ENCODE data around the gene CHST15. TPM values are rescaled to one million over a fixed set of nuclear protein-coding genes. Genes with fewer than 3 reads are reported as not detected.

The CHST15 gene
- total RNA-seq, 2 experiments from 2014 or later = not detected

DNA sequence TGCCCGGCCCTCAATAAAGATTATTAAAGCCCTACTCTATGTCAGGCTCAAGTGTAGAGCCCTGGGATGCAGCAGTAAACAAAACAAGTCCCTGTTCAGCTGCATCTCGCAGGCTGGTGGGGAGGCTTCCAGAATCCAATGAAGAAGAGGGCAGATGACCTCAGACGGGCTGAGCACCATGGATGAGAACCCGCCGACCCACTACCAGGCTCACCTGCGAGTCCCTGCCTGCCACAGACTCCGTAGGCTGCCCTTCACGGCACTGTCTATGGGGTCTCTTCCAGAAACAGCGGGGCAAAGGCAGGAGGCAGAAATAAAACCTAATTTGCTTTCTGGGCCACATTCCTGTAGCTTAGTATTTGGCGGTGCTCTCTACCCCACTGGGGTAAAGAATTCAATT, 22.7 kb downstream of the CHST15 start:
- no peak overlapping the region for H3K4me3 Mint-ChIP-seq
- no peaks in the 10 kb centered on the region for H3K36me3 Mint-ChIP-seq (ENCODE audit: low read depth)
- H3K9me3 Mint-ChIP-seq = no peaks in the 10 kb centered on the region
- no peak for DNase-seq
- no peak overlapping the region for H3K27ac Mint-ChIP-seq
- ChIA-PET POLR2A (no interaction called here), CTCF (no interaction called here)
- peaks cover 32% of the 10 kb centered on the region for H3K4me1 Mint-ChIP-seq
- H3K27me3 Mint-ChIP-seq = peaks cover 5% of the 10 kb centered on the region

DNA sequence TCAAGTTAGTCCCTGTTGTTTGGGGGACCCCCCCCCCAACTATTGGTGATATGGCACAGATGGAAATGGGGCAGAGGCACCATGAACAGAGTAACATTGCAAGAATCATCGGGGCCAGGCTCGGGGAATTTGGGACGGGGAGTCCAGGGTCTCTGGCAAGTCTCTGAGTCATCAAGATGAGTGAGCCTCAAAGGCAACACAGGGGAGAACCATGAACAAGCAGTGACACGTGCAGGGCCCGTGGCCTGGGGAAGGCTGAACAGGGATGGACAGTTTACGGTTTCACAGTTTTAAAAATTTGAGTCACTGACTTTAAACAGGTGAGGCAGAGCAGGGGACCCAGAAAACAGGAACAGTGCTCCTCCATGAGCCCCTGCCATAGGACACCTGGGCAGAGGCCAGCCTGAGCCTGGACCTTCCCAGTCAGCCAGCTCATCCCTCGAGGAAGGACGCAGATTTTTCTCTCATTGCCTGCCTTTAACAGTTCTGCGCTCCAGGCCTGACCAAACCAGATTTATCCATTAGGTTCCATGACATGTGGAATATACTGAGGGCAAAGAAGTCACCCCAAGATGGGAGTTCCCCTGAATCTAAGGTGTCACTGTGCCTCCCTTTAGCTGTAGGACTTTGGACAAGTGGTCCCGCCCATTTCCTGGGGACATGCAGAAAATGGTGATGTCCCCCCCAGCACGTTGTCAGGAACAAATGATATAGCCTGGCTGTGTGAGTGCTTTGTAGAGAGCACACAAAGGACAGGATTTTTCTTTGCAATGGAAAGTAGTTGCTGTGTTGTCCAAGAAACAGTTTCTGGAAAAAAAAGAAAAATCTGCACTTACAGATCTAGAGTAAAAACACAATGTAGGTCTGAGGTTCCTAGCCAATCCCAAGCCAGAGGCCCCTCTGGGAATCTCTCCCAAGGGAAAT, 23.8 kb downstream of the CHST15 start:
- Mint-ChIP-seq H3K4me1 (peaks cover 35% of the 10 kb centered on the region), H3K27ac (no peak overlapping the region), H3K36me3 (ENCODE audit: low read depth) (no peaks in the 10 kb centered on the region), H3K9me3 (no peaks in the 10 kb centered on the region), H3K4me3 (no peak overlapping the region), H3K27me3 (peaks cover 5% of the 10 kb centered on the region)
- no peak for DNase-seq
- ChIA-PET POLR2A (no interaction called here), CTCF (interaction anchor here (0.7 to 1.2 kb wide), 2 partner anchors 11 to 319 kb away, joined by 3 read pairs; no protein-coding TSS in a partner anchor)

DNA sequence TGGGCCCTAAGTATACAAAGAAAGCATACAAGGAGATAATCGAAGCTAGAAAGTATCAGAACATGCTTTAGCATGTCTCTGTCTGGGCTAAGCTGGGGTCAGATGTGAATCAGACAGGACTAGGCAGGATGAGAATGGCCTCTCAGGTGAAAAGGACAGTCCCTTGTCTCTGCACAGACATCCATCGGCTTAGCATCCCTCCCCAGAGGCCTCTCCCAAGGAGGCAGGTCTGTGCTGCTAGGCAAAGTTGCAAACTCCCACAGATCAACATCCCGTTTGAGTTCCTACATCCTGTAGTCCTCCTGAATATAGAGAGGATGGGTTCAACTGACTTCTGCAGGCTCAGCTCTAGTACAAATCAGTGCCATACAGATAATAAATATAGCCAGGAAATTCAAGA, 24.5 kb downstream of the CHST15 start:
- Mint-ChIP-seq H3K27ac (no peak overlapping the region), H3K4me3 (no peak overlapping the region)

DNA sequence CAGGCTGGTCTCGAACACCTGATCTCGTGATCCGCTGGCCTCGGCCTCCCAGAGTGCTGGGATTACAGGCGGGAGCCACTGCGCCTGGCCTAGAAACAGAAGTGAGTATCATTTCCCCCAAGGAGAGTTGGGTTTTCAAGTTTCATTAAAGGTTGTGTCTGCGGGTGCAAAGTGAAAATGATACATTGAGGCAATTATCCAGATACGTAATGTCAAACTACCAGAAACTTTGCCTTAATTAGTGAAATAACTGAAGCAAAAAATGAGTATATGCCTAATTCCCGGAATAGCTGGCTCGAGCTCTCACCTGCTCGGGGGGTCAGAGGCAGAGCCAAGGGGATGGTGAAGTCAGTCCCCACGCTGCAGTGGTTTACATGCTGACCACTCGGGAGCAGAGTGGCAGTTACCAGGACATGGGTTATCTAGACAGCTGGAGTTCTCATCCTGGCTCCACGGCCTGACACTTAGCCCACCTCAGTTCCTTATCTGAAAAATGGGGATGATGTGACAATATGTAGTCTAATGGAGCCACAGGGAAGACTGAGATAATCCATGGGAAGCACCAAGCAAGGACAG, 25.5 kb downstream of the CHST15 start:
- CTCF ChIA-PET = no interaction called here
- POLR2A ChIA-PET = no interaction called here
- H3K9me3 Mint-ChIP-seq = no peaks in the 10 kb centered on the region
- no peak overlapping the region for H3K4me3 Mint-ChIP-seq
- no peak for DNase-seq
- no peak overlapping the region for H3K27ac Mint-ChIP-seq
- peaks cover 38% of the 10 kb centered on the region for H3K4me1 Mint-ChIP-seq
- H3K36me3 Mint-ChIP-seq (ENCODE audit: low read depth) = no peaks in the 10 kb centered on the region
- H3K27me3 Mint-ChIP-seq = peaks cover 3% of the 10 kb centered on the region

More for the DNA sequence above, 24.5 kb downstream of the CHST15 start:
- H3K4me1 Mint-ChIP-seq = peaks cover 34% of the 10 kb centered on the region
- CTCF ChIA-PET = interaction anchor here (1.2 kb wide), 1 partner anchor 12 kb away, joined by 3 read pairs; no protein-coding TSS in a partner anchor
- no peak for DNase-seq
- H3K27me3 Mint-ChIP-seq = peaks cover 5% of the 10 kb centered on the region
- no peaks in the 10 kb centered on the region for H3K9me3 Mint-ChIP-seq
- POLR2A ChIA-PET = no interaction called here
- H3K36me3 Mint-ChIP-seq (ENCODE audit: low read depth) = no peaks in the 10 kb centered on the region

DNA sequence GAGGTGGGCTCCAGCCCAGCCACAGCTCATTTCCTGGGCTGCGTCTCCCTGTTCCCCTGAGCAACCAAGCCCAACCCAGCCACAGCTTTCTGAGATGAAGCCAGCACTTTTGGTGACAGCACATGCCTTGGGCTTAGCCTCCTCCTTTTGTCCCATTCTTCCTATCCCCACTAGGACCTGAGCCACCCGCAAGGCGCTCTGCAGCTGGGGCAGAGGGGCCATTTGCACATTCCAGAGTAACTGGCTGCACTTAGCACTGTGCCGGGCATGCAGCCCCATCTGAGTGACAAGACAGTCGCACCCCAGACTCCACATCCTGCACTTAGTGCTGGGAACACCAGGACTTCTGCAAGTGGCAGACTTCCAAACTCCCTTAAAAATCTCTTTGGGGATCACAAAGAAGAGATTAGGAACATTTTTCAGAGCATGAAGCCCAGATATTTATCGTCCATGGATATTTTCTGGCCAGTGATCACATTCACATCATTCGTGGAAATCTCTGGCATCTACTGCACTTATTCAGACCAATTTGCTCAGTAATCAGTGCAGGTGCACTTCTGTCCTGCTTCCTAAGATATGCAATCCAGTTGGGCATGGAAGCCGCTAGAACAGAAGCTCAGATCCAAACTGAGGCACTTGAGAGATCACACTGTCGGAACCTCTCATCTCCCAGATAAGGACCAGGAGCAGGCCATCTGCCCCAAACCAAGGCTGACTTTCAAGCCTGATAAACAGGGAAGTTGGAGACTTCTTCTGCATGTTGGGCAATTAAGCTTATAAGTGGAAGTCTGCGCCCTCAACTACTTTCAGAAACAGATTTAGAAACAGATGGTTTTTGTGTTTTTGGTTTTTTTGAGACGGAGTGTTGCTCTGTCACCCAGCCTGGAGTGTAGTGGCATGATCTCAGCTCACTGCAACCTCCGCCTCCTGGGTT, 26.4 kb downstream of the CHST15 start:
- Mint-ChIP-seq H3K36me3 (ENCODE audit: low read depth) (no peaks in the 10 kb centered on the region), H3K9me3 (no peaks in the 10 kb centered on the region), H3K27ac (no peak overlapping the region), H3K4me1 (peaks cover 36% of the 10 kb centered on the region), H3K4me3 (no peak overlapping the region), H3K27me3 (peaks cover 2% of the 10 kb centered on the region)
- DNase-seq = no peak
- CTCF ChIA-PET = interaction anchor here (1.9 kb wide), 1 partner anchor 17 kb away, joined by 7 read pairs; no protein-coding TSS in a partner anchor
- POLR2A ChIA-PET = no interaction called here

DNA sequence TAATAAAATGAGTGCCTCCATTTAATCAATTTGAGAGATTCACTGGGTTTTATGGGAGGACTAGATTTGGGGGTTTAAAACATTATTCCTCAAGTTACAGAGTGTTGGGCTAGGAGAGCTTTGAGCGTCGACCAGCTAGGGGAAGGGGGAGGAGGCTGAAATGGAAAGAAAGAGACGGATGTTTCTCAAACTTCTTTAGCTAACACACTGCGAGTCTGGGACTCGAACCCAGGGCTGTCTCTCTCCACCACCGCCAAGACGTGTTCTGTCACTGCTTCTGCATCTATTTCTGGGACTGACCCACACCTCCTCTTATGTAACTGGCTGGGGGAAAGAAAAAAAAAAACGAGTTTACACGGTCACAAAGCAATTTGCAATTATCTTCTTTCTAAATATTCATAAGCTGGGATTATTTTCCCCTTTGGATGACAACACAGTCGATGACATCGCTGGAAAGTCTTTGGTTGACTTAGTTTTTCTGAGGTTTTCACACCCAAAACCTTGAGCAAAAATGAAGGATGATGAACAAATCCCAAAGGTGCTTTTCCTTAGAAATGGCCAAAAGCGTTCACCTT, 27.2 kb downstream of the CHST15 start:
- H3K4me3 Mint-ChIP-seq = no peak overlapping the region
- no peaks in the 10 kb centered on the region for H3K27me3 Mint-ChIP-seq
- no peaks in the 10 kb centered on the region for H3K9me3 Mint-ChIP-seq
- CTCF ChIA-PET = interaction anchor here (0.8 to 1.9 kb wide), 3 partner anchors 17 to 323 kb away, joined by 3 to 7 read pairs (median 6); no protein-coding TSS in a partner anchor
- H3K36me3 Mint-ChIP-seq (ENCODE audit: low read depth) = no peaks in the 10 kb centered on the region
- POLR2A ChIA-PET = no interaction called here
- peaks cover 33% of the 10 kb centered on the region for H3K4me1 Mint-ChIP-seq
- H3K27ac Mint-ChIP-seq = no peak overlapping the region
- no peak for DNase-seq

DNA sequence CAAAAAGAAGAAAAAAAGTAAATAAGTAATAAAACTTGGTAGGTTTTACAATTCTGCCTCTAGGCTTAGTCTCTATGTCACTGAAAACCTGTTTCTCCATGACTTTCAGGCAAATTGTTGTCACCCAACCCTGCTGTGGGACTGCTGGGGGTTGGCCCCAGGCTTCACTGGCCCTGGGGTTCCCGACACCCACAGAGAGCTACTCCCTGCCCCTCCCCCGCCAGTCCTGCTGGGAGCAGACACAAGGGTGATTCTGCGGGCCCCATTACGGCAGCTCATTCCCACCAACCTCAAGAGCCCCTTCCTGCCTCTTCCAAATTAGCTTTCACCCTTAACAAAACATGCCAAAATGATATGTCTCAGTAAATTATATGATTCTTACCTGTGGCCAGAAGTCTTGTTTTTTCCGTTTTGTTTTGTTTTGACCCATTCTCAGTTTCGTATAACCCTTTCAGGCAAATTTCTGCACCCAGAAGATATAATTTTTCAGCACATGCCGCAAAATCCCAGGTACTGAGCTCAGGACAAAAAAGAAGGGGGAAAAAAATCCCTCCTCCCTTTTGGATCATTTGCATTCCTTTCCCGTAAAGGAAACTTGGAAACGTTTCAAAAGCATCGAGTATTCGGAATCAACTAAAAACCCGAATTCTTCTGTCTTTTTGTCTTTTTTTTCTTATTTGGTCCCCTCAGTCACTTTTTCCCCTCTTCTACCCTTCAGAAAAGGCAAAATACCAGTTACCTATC, 27.8 kb downstream of the CHST15 start:
- no peaks in the 10 kb centered on the region for H3K9me3 Mint-ChIP-seq
- peaks cover 33% of the 10 kb centered on the region for H3K4me1 Mint-ChIP-seq
- no peak overlapping the region for H3K27ac Mint-ChIP-seq
- ChIA-PET POLR2A (no interaction called here), CTCF (interaction anchor here (0.8 to 1.9 kb wide), 3 partner anchors 18 to 324 kb away, joined by 3 to 7 read pairs (median 6); no protein-coding TSS in a partner anchor)
- no peaks in the 10 kb centered on the region for H3K36me3 Mint-ChIP-seq (ENCODE audit: low read depth)
- no peak for DNase-seq
- H3K27me3 Mint-ChIP-seq = no peaks in the 10 kb centered on the region
- H3K4me3 Mint-ChIP-seq = no peak overlapping the region

DNA sequence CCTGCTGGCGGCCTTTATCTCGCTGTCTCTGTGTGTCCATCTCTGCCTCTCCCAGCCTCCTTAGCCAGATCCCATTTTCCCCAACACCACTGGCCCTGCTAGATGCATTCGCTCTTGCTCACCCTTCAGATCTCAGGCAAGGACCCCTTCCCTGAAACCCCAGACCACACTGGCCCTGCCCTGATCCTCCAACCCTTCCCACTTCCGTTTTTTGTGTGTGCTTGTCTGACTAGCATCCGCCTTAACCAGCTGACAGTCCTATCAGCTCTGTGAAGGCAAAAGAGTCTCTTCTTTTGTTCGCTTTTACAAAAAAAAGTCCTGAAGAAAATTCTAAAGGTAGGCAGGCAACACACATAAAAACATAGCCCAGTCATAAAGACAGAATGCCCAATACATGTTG, 28.7 kb downstream of the CHST15 start:
- DNase-seq = peak; percentile 8
- H3K4me3 Mint-ChIP-seq = peak overlapping the region; percentile 17
- H3K27me3 Mint-ChIP-seq = no peaks in the 10 kb centered on the region
- peaks cover 33% of the 10 kb centered on the region for H3K4me1 Mint-ChIP-seq
- H3K27ac Mint-ChIP-seq = peak overlapping the region; percentile 80
- H3K36me3 Mint-ChIP-seq (ENCODE audit: low read depth) = no peaks in the 10 kb centered on the region
- ChIA-PET POLR2A (no interaction called here), CTCF (interaction anchor here (0.6 to 1.6 kb wide), 2 partner anchors 23 to 325 kb away, joined by 3 to 6 read pairs; no protein-coding TSS in a partner anchor)
- H3K9me3 Mint-ChIP-seq = no peaks in the 10 kb centered on the region

DNA sequence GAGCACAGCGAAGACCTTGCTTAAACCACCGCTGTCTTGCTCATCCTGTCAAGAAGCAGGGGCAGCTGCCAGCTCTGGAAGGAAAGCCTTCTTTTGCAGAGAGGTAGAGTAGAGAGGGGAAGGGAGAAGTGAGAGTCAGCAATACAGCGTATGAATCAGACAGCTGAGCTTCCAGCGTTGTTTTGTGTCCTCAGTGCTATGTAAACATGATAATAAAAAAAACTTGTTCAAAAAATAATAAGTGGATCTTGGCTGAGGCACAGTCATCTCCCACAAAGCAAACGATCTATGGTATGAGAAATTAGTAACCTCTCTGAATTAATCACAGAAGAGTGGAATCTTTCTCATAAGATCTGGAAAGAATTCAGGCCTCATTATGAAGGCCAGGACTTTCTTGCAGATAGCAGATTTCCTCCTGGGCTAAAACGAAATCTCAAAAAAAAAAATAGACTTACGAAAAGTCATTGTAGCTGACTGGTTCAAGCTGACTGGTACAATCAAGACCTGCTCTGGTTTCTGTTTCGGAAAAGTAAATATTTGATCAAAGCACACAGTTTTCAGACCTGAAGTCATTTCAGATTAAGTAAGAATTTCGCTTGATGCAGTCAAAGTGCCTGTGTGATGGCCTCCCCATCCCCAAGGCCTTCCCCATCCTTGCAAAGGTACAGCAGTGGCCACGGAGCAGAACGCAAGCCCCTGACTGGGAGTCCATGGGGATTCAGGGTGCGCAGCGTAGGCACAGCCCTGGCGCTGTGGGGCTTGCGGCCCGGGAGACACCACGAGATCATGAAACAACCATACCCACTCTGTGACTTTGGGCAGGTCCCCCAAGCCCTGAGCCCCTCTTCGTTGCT, 29.4 kb downstream of the CHST15 start:
- Mint-ChIP-seq H3K36me3 (ENCODE audit: low read depth) (no peaks in the 10 kb centered on the region), H3K9me3 (no peaks in the 10 kb centered on the region), H3K4me1 (peaks cover 33% of the 10 kb centered on the region), H3K27me3 (no peaks in the 10 kb centered on the region), H3K4me3 (peak overlapping the region; percentile 19), H3K27ac (peak overlapping the region; percentile 46)
- no peak for DNase-seq
- CTCF ChIA-PET = interaction anchor here (0.6 kb wide), 1 partner anchor 23 kb away, joined by 3 read pairs; no protein-coding TSS in a partner anchor
- POLR2A ChIA-PET = no interaction called here

DNA sequence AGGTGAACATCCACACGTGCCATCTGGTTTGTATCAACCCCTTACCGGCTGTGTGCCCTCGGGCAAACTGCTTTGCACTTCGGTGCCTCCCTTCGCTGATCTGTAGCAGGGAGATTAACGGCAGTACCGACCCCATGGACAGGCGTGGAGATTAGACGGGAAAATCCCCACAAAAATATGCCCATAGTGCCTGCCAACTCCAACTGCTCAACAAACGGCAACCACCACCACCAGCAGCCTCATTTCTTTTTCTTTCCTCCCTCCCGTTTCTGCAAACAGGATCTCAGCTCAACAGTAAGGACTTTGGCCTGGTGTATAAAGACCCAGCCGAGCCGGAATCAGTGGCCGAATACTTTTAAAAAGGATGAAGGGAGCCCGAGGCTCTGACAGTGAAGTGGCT, 31.0 kb downstream of the CHST15 start:
- H3K4me1 Mint-ChIP-seq = peaks cover 33% of the 10 kb centered on the region
- no peak overlapping the region for H3K27ac Mint-ChIP-seq
- no peaks in the 10 kb centered on the region for H3K9me3 Mint-ChIP-seq
- no peak for DNase-seq
- ChIA-PET CTCF (interaction anchor here (0.7 kb wide), 1 partner anchor 9 kb away, joined by 5 read pairs; no protein-coding TSS in a partner anchor), POLR2A (no interaction called here)
- H3K4me3 Mint-ChIP-seq = no peak overlapping the region
- no peaks in the 10 kb centered on the region for H3K36me3 Mint-ChIP-seq (ENCODE audit: low read depth)
- H3K27me3 Mint-ChIP-seq = no peaks in the 10 kb centered on the region

DNA sequence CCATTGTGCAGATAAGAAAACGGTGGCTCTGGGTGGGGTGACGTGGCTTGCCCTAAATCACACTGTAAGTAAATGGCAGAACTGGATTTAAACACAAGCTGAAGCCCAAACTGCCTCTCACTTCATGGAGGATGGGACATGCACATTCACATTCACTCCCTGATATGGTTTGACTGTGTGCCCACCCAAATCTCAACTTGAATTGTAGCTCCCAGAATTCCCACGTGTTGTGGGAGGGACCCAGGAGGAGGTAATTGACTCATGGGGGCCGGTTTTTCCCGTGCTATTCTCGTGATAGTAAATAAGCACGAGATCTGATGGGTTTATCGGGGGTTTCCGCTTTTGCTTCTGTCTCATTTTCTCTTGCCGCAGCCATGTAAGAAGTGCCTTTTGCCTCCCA, 32.4 kb downstream of the CHST15 start:
- Mint-ChIP-seq H3K36me3 (ENCODE audit: low read depth) (no peaks in the 10 kb centered on the region), H3K27me3 (no peaks in the 10 kb centered on the region), H3K9me3 (no peaks in the 10 kb centered on the region), H3K27ac (no peak overlapping the region), H3K4me3 (no peak overlapping the region), H3K4me1 (peaks cover 25% of the 10 kb centered on the region)
- ChIA-PET CTCF (no interaction called here), POLR2A (no interaction called here)
- DNase-seq = no peak

All from activated CD4-positive, alpha-beta T cell treated with anti-CD3 and anti-CD28 coated beads, Interleukin-2, amount 10 ng/mL, durations not matched to agents 7 days and 5 days (primary cell).